GM12878 (cell line): ENCODE data around the gene PRMT2. TPM values are rescaled to one million over a fixed set of nuclear protein-coding genes. Genes with fewer than 3 reads are reported as not detected.

ENCODE experiments used
- ATAC-seq: fragments of 200-7000 bp; cut with Tn5 transposase; 3 replicates; pipeline ENCODE4 v1.9.1; 2020; ENCODE audit warnings: mild to moderate bottlenecking, moderate library complexity
- BruUV-seq: library from RNA; stranded (reverse); fragments of 400-500 nt; replicated peaks from 2 replicates; lab custom pipeline; 2021; lab: Mats Ljungman, UMichigan
- CTCF ChIA-PET: fragments of 300-600 bp; sonication (Branson Sonifier 250); formaldehyde crosslinking; extraction: SDS; loops from one replicate; lab custom pipeline; 2021; ENCODE audit warnings: inconsistent platforms; lab: Yijun Ruan, JAX
- POLR2A ChIA-PET: fragments of 350-600 bp; formaldehyde crosslinking; extraction: SDS; loops from one replicate; lab custom pipeline; 2021; ENCODE audit warnings: inconsistent platforms; lab: Charles Lee
- RAD21 ChIA-PET: fragments of 300-600 bp; sonication (Branson Sonifier 250); formaldehyde crosslinking; loops from one replicate; lab custom pipeline; 2023; ENCODE audit warnings: antibody characterized with exemption; ENCODE audit not compliant: unreplicated experiment; lab: Charles Lee
- SMC1A ChIA-PET: fragments of 300-600 bp; sonication (Branson Sonifier 250); formaldehyde crosslinking; loops from one replicate; lab custom pipeline; 2023; ENCODE audit not compliant: unreplicated experiment, uncharacterized antibody; lab: Charles Lee
- DNase-seq: peaks from one replicate; pipeline ENCODE4 v3.0.0-alpha.2; 2011; ENCODE audit warnings: low read depth, low spot score
- FAIRE-seq: peaks from 3 replicates; lab custom pipeline; 2011; peaks lifted over from hg19 to GRCh38; lab: Jason Lieb, UNC
- H2AFZ ChIP-seq: 2 replicates; pipeline ENCODE4 v1.6.0; 2011; ENCODE audit warnings: low read depth, low read length, control low read depth; ENCODE audit not compliant: control insufficient read depth
- H3K27ac ChIP-seq: 2 replicates; pipeline ENCODE4 v1.5.1; 2011; ENCODE audit warnings: control low read depth; ENCODE audit not compliant: control insufficient read depth, insufficient read depth
- H3K27me3 ChIP-seq, 2 experiments: replicated peaks in 1 of 2; 2 replicates each; pipeline versions ENCODE4 v1.6.0 to v1.6.1; 2011; ENCODE audit warnings: low read length in 1 of 2; ENCODE audit not compliant: control insufficient read depth in 2 of 2, insufficient read depth in 2 of 2
- H3K36me3 ChIP-seq, 2 experiments: 2 replicates each; pipeline ENCODE4 v1.5.1; 2011; ENCODE audit warnings: low read length in 1 of 2; ENCODE audit not compliant: control insufficient read depth in 2 of 2, insufficient read depth in 2 of 2
- H3K4me1 ChIP-seq: 2 replicates; pipeline ENCODE4 v1.6.1; 2011; ENCODE audit warnings: mild to moderate bottlenecking, low read length, moderate library complexity, mixed read lengths; ENCODE audit not compliant: control insufficient read depth, insufficient read depth
- H3K4me2 ChIP-seq: 2 replicates; pipeline ENCODE4 v1.6.0; 2011; ENCODE audit warnings: control low read depth; ENCODE audit not compliant: control insufficient read depth, insufficient read depth
- H3K4me3 ChIP-seq: fragments of 200-600 bp; sonication (generic); 2 replicates; pipeline ENCODE4 v1.5.1; 2016
- H3K79me2 ChIP-seq: 2 replicates; pipeline ENCODE4 v1.6.0; 2011; ENCODE audit warnings: low read length; ENCODE audit not compliant: control insufficient read depth, insufficient read depth
- H3K9ac ChIP-seq: 2 replicates; pipeline ENCODE4 v1.8.0; 2011; ENCODE audit warnings: low read length, control low read depth, mixed read lengths; ENCODE audit not compliant: control insufficient read depth, insufficient read depth
- H3K9me3 ChIP-seq: replicated peaks from 3 replicates; pipeline ENCODE4 v1.5.1; 2011; ENCODE audit warnings: mild to moderate bottlenecking, low read length; ENCODE audit not compliant: control insufficient read depth, insufficient read depth
- H4K20me1 ChIP-seq: 2 replicates; pipeline ENCODE4 v1.6.0; 2011; ENCODE audit not compliant: control insufficient read depth, insufficient read depth
- CBFB ChIP-seq: IDR thresholded peaks from 2 replicates; pipeline ENCODE4 v1.6.1; 2016; ENCODE audit warnings: antibody characterized with exemption, low read depth
- CREM ChIP-seq: IDR thresholded peaks from 2 replicates; pipeline ENCODE4 v1.6.1; 2014; ENCODE audit warnings: antibody characterized with exemption, low read depth
- EED ChIP-seq: sonication (generic); IDR thresholded peaks from 2 replicates; pipeline ENCODE4 v1.6.1; 2016; ENCODE audit warnings: antibody characterized with exemption, low read depth
- IKZF1 ChIP-seq: fragments of 450-650 bp; conservative IDR thresholded peaks from 2 replicates; pipeline ENCODE4 v1.6.1; 2017; ENCODE audit warnings: antibody characterized with exemption, mild to moderate bottlenecking
- IKZF2 ChIP-seq, 2 experiments: fragments of 450-650 bp; IDR thresholded peaks; 2 replicates each; pipeline ENCODE4 v1.6.1; 2017; ENCODE audit warnings: mild to moderate bottlenecking in 2 of 2, moderate library complexity in 2 of 2
- IRF4 ChIP-seq: IDR thresholded peaks from 2 replicates; pipeline ENCODE4 v1.6.1; 2011; ENCODE audit warnings: low read depth, low read length
- JUND ChIP-seq: IDR thresholded peaks from 2 replicates; pipeline ENCODE4 v1.6.1; 2012; ENCODE audit warnings: low read depth, mild to moderate bottlenecking, low read length, improper control_type of control experiment, moderate library complexity
- MTA3 ChIP-seq: IDR thresholded peaks from 2 replicates; pipeline ENCODE4 v1.6.1; 2012; ENCODE audit warnings: low read length, inconsistent platforms, borderline replicate concordance
- MYC ChIP-seq: IDR thresholded peaks from 2 replicates; pipeline ENCODE4 v1.6.1; 2011; ENCODE audit warnings: mild to moderate bottlenecking, low read length, moderate library complexity, inconsistent platforms; ENCODE audit not compliant: insufficient read depth, insufficient replicate concordance, insufficient read length, severe bottlenecking
- NR2C1 ChIP-seq: fragments of 450-650 bp; IDR thresholded peaks from 2 replicates; pipeline ENCODE4 v1.6.1; 2017; ENCODE audit warnings: antibody characterized with exemption, mild to moderate bottlenecking, moderate library complexity
- RAD51 ChIP-seq: fragments of 450-650 bp; IDR thresholded peaks from 2 replicates; pipeline ENCODE4 v1.6.1; 2016; ENCODE audit warnings: moderate library complexity, mild to moderate bottlenecking, inconsistent platforms
- RUNX3 ChIP-seq: IDR thresholded peaks from 2 replicates; pipeline ENCODE4 v1.6.1; 2012; ENCODE audit warnings: low read length, inconsistent platforms
- SPI1 ChIP-seq: IDR thresholded peaks from 2 replicates; pipeline ENCODE4 v1.6.1; 2011; ENCODE audit warnings: low read depth, mild to moderate bottlenecking, low read length, moderate library complexity, borderline replicate concordance; ENCODE audit not compliant: insufficient read depth
- USF1 ChIP-seq: IDR thresholded peaks from 2 replicates; pipeline ENCODE4 v1.6.1; 2011; ENCODE audit warnings: borderline replicate concordance, low read depth, mild to moderate bottlenecking, moderate library complexity, mixed read lengths, low read length; ENCODE audit not compliant: insufficient read depth; ENCODE audit errors: extremely low read length
- WGBS: methylation state at CpG from one replicate; pipeline ENCODE4 v1.1.6; 2016; ENCODE audit warnings: low lambda C conversion rate; ENCODE audit not compliant: insufficient replicate concordance, insufficient coverage; ENCODE audit errors: missing lambda C conversion rate; 5-methylcytosine and 5-hydroxymethylcytosine counted together
- in situ Hi-C: fragments of 300-500 bp; cut with MboI; formaldehyde crosslinking; loops from 9 replicates; pipeline ENCODE4 v1.14.3; 2018; ENCODE audit warnings: mixed read lengths
- intact Hi-C: fragments of 100-400 bp; cut with micrococcal nuclease; formaldehyde crosslinking; loops from one replicate; pipeline ENCODE4 v1.14.2; 2022; ENCODE audit not compliant: unreplicated experiment
- polyA plus RNA-seq, 11 experiments: library from polyadenylated mRNA; depleted of rRNA in 4 of 11; unstranded in 6 of 11; stranded (reverse) in 5 of 11; fragments of >200 nt; fragmentation: Nextera tagmentation in 4 of 11; fragmentation: Illumina TruSeq in 1 of 11; extraction: Ambion mirVana in 4 of 11; extraction: Trizol in 1 of 11; gene quantifications; 1 replicate in 1 of 11; 2 replicates in 10 of 11; pipeline versions ENCODE4 v1.2.1 to v1.2.3, GENCODE V29; 2011 to 2016; ENCODE audit warnings: inconsistent platforms in 2 of 11, missing spikeins in 2 of 11, low read depth in 1 of 11
- total RNA-seq, 4 experiments: library from RNA; depleted of rRNA in 3 of 4; stranded (reverse); fragments of >200 nt in 3 of 4; fragmentation: Illumina TruSeq in 1 of 4; extraction: Trizol in 1 of 4; gene quantifications; 2 replicates each; pipeline versions ENCODE4 v1.2.1 to v1.2.3, GENCODE V29; 2013 to 2021
- TF ChIP-seq, protein P1 (sequence below): IDR thresholded peaks from 2 replicates; pipeline ENCODE4 v1.6.1; 2011; ENCODE audit warnings: low read depth, low read length, improper control_type of control experiment, borderline replicate concordance
- TF ChIP-seq, protein P2 (sequence below): fragments of 450-650 bp; formaldehyde crosslinking; IDR thresholded peaks from 2 replicates; pipeline ENCODE4 v1.4.0; 2022; ENCODE audit warnings: mild to moderate bottlenecking, moderate library complexity

Gene PRMT2
- total and polyA plus RNA-seq, 10 of the 15 experiments (the other 5 are each of a cell fraction or from before 2014, with no cell fraction given): 16.1 to 48.6 (median 36.2) TPM

DNA sequence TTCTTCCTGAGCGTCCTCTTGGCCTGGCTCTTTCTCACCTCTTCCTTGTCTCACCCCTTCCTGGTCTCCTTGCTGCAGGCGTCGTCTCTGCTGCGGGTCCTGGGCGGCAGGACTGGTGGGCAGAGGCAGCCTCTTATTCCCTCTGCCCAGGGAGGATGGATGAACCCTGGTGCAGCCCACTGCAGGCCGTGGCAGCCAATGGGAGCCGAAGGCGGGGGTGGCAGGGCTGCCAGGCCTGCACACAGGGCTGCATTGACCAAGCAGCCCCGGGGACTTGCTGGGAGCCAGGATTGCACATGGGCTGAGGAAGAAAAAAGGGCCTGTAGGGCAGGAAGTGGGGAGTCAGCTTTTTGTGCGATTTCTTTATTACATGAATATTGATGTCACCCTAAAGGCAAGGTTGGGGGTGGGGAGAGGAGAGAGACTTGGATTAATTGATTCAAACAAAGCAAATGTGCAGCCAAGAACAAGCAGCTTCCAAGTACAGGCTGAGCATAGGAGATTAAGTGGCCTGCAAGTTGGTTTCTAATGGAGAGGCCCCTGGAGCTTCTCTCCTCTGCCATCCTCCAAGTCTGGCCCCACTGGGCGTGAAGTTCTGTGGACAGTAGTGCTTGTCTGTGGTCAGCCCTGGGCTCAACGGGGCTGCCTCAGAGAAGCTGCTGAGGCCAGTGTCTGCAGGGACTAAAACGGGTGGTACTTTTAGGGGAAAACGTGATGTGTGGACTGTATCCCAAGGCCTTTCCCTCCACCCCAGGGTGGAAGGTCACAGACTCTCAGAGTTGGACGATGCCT lies 30.3 kb upstream of the PRMT2 start, which contains the start of gene S100B (continued):
- TF ChIP-seq MYC (no peak), NR2C1 (no peak)
- TF ChIP-seq, all 136 proteins: peak for 0

DNA sequence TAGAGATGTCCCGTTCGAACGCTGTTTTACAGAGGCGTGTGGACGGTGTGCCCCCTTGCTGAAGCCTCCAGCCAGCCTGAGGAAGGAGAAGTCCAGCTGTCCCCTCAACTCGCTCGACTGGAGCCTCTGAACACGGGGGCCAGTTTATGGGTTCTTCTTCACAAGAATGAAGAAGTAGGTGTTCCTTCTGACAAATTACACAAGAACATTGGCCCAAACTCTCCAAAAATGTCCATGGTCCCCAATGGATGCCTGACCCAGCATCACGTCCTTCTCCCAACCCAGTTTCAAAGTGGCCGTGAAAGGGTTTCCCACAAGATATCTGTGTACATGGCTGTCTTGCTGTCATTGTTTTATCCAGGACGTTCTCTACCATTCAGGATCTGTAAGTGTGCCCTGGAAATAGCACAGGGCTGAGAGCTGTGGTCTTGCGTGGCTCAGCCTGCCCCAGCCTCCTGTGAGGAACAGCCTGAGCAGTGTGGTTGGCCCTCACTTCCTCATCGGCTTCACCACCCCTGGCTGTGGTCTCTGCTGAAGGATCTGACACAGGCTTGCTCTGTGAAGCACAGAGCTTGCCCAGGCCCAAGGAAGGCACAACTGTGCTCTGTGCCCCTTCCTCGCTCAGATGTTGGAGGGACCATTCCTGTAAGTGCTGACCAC lies 29.6 kb upstream of the PRMT2 start:
- peak overlapping the region; percentile 21 for H3K27ac ChIP-seq
- POLR2A ChIA-PET: interaction anchor here (1.1 to 1.2 kb wide), 2 partner anchors 14 to 86 kb away, joined by 3 read pairs; no protein-coding TSS in a partner anchor
- peak; percentile 69 for ATAC-seq
- TF ChIP-seq IKZF2 (IDR thresholded peaks at IDR 0.05) (peak in 1 of 2 experiments; percentile 23; a peak in 1 of 4 replicates), EED (0 out of 2 replicates have a peak, but pooled peaks have one; percentile 54), CREM (no peak), CBFB (no peak), RAD51 (no peak), IKZF1 (peak; percentile 28; the same call in 1 of the 2 replicates), RUNX3 (peak; percentile 78), JUND (no peak), USF1 (no peak), SPI1 (peak; percentile 88), IRF4 (0 out of 2 replicates have a peak, but pooled peaks have one; percentile 17), MTA3 (no peak)
- TF ChIP-seq, protein P1, sequence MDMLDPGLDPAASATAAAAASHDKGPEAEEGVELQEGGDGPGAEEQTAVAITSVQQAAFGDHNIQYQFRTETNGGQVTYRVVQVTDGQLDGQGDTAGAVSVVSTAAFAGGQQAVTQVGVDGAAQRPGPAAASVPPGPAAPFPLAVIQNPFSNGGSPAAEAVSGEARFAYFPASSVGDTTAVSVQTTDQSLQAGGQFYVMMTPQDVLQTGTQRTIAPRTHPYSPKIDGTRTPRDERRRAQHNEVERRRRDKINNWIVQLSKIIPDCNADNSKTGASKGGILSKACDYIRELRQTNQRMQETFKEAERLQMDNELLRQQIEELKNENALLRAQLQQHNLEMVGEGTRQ: no peak
- TF ChIP-seq, protein P2, sequence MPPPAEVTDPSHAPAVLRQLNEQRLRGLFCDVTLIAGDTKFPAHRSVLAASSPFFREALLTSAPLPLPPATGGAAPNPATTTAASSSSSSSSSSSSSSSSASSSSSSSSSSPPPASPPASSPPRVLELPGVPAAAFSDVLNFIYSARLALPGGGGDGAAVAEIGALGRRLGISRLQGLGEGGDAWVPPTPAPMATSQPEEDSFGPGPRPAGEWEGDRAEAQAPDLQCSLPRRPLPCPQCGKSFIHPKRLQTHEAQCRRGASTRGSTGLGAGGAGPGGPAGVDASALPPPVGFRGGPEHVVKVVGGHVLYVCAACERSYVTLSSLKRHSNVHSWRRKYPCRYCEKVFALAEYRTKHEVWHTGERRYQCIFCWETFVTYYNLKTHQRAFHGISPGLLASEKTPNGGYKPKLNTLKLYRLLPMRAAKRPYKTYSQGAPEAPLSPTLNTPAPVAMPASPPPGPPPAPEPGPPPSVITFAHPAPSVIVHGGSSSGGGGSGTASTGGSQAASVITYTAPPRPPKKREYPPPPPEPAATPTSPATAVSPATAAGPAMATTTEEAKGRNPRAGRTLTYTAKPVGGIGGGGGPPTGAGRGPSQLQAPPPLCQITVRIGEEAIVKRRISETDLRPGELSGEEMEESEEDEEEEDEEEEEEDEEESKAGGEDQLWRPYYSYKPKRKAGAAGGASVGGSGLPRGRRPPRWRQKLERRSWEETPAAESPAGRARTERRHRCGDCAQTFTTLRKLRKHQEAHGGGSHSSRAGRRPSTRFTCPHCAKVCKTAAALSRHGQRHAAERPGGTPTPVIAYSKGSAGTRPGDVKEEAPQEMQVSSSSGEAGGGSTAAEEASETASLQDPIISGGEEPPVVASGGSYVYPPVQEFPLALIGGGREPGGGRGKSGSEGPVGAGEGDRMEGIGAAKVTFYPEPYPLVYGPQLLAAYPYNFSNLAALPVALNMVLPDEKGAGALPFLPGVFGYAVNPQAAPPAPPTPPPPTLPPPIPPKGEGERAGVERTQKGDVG (CRISPR knock-in tag): no peak

More for the DNA sequence above, 29.6 kb upstream of the PRMT2 start:
- H3K36me3 ChIP-seq: no peaks in the 10 kb centered on the region
- in situ Hi-C loops: no loop called here
- H2AFZ ChIP-seq: peak overlapping the region; percentile 42
- H4K20me1 ChIP-seq: no peaks in the 10 kb centered on the region
- H3K27me3 ChIP-seq: no peaks in the 10 kb centered on the region
- DNase-seq (peak; percentile 32), FAIRE-seq (peak; percentile 69)
- peak overlapping the region; percentile 29; the same call in 1 of the 2 replicates for H3K9ac ChIP-seq
- ChIA-PET CTCF (no interaction called here), SMC1A (interaction anchor here (1.4 kb wide), 1 partner anchor 15 kb away, joined by 3 read pairs; no protein-coding TSS in a partner anchor), RAD21 (no interaction called here)
- H3K4me2 ChIP-seq: peak overlapping the region; percentile 52
- 72% methylated on average over 14 of the region's 14 CpGs for WGBS
- intact Hi-C loops: no loop called here
- no peaks in the 10 kb centered on the region for H3K79me2 ChIP-seq
- BruUV-seq: no TSS peak
- no peak overlapping the region for H3K4me3 ChIP-seq
- no peaks in the 10 kb centered on the region; the same call in 2 of the 3 replicates for H3K9me3 ChIP-seq
- peaks cover 49% of the 10 kb centered on the region for H3K4me1 ChIP-seq
